Breast epithelium (tissue), 4 donors: ENCODE measurements around the gene SPRR4. TPM values are rescaled to one million over a fixed set of nuclear protein-coding genes. Genes with fewer than 3 reads are reported as not detected.

Source experiments
- DNase-seq, 2 donors: peaks; one replicate each; pipeline ENCODE4 v3.0.0-alpha.2; 2019; ENCODE audit warnings: low spot score in 2 of 2
- H3K27ac ChIP-seq, 2 donors: fragments of 200-600 bp; sonication (generic) in 1 of 2; one replicate each; pipeline ENCODE4 v1.5.1; 2016 to 2019; ENCODE audit warnings: mild to moderate bottlenecking in 1 of 2
- H3K27me3 ChIP-seq, 2 donors: fragments of 200-600 bp; sonication (generic) in 1 of 2; one replicate each; pipeline versions ENCODE4 v1.5.1 to v1.6.0; 2017 to 2019; ENCODE audit warnings: control low read depth in 1 of 2, mild to moderate bottlenecking in 1 of 2
- H3K36me3 ChIP-seq: fragments of 200-600 bp; one replicate; pipeline ENCODE4 v1.5.1; 2019
- H3K4me1 ChIP-seq, 2 donors: fragments of 200-600 bp; sonication (generic); one replicate each; pipeline ENCODE4 v1.5.1; 2016 to 2019; ENCODE audit warnings: control low read depth in 1 of 2
- H3K4me3 ChIP-seq, 3 donors: fragments of 200-600 bp; sonication (generic); 1 replicate in 2 of 3; 2 replicates in 1 of 3; pipeline ENCODE4 v1.5.1; 2016 to 2019; ENCODE audit warnings: mild to moderate bottlenecking in 3 of 3, moderate library complexity in 2 of 3
- H3K9me3 ChIP-seq, 2 donors: fragments of 200-600 bp; sonication (generic) in 1 of 2; one replicate each; pipeline ENCODE4 v1.5.1; 2016 to 2019; ENCODE audit warnings: control low read depth in 1 of 2
- POLR2A ChIP-seq: fragments of 450-650 bp; IDR thresholded peaks from one replicate; pipeline ENCODE4 v1.6.1; 2016; ENCODE audit warnings: antibody characterized with exemption, mild to moderate bottlenecking, moderate library complexity
- POLR2AphosphoS5 ChIP-seq, 3 donors: sonication (generic); formaldehyde crosslinking; IDR thresholded peaks; one replicate each; pipeline ENCODE4 v1.6.1; 2017; ENCODE audit warnings: antibody characterized with exemption in 3 of 3
- intact Hi-C: fragments of 100-400 bp; cut with DNase I; formaldehyde crosslinking; loops from one replicate; pipeline ENCODE4 v1.15.1; 2023; ENCODE audit warnings: low total_unique reads
- total RNA-seq, 3 donors: library from RNA; depleted of rRNA; stranded (reverse); fragments of >200 nt; gene quantifications; one replicate each; pipeline ENCODE4 v1.1.0, GENCODE V29; 2016
- TF ChIP-seq, protein P1 (sequence below), 3 donors: fragments of 450-650 bp; IDR thresholded peaks; one replicate each; pipeline ENCODE4 v1.5.1; 2016 to 2017; ENCODE audit warnings: antibody characterized with exemption in 3 of 3, mild to moderate bottlenecking in 3 of 3, moderate library complexity in 3 of 3

The SPRR4 gene
- total RNA-seq, 3 donors from 2014 or later = not detected

DNA sequence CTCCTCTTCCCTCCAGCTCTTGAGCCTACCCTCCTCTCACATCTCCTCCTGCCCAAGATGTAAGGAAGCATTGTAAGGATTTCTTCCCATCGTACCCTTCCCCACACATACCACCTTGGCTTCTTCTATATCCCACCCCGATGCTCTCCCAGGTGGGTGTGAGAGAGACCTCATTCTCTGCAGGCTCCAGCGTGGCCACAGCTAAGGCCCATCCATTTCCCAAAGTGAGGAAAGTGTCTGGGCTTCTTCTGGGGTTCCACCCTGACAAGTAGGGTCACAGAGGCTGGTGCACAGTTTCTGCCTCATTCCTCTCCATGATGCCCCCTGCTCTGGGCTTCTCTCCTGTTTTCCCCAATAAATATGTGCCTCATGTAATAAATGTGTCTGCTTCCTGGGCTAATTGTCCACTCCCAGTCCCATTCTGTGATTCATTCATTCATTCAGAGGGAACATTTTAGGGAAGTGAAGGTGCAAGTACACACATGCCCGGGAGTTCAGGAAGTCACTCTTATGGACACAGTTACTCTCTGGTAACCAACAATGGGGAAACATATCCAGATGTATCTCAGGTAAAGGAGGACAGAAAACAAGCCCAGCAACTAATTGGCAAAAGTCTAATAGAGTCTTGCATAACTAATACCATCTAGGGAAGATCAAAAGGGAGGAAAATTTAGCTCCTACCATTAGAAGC lies 1.9 kb downstream of the SPRR4 start:
- TF ChIP-seq POLR2A = no peak
- no peak for TF ChIP-seq POLR2AphosphoS5 (IDR thresholded peaks at IDR 0.05)
- TF ChIP-seq, protein P1, sequence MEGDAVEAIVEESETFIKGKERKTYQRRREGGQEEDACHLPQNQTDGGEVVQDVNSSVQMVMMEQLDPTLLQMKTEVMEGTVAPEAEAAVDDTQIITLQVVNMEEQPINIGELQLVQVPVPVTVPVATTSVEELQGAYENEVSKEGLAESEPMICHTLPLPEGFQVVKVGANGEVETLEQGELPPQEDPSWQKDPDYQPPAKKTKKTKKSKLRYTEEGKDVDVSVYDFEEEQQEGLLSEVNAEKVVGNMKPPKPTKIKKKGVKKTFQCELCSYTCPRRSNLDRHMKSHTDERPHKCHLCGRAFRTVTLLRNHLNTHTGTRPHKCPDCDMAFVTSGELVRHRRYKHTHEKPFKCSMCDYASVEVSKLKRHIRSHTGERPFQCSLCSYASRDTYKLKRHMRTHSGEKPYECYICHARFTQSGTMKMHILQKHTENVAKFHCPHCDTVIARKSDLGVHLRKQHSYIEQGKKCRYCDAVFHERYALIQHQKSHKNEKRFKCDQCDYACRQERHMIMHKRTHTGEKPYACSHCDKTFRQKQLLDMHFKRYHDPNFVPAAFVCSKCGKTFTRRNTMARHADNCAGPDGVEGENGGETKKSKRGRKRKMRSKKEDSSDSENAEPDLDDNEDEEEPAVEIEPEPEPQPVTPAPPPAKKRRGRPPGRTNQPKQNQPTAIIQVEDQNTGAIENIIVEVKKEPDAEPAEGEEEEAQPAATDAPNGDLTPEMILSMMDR (IDR thresholded peaks at IDR 0.05) = no peak
- intact Hi-C loops = loop anchor here (10.0 kb wide), 1 partner anchor 1582 kb away; the partner anchor contains the start of gene UBE2Q1

DNA sequence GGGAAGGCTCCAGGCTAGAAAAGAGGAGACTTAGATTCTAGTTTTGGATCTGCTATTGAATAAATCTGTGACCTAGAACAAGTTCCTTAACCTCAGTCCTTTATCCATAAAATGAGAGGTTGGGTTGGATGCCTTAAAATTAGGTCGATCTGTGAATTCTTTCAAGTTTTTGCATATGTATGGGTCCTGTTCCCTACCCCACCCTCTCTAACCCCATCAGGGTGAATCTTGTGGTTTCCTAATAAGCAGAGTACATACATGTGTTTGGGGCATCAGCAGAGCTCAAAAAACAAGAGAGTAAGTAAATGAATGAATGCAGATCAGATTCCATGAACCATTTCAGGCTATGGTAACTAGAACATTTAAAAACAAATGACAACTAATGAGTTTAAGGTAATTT lies 6.2 kb downstream of the SPRR4 start:
- H3K4me1 ChIP-seq = no peaks in the 10 kb centered on the region
- intact Hi-C loops = loop anchor here (10.0 kb wide), 1 partner anchor 1578 kb away; the partner anchor contains the start of gene UBE2Q1
- H3K9me3 ChIP-seq = no peaks in the 10 kb centered on the region
- no peak overlapping the region for H3K27ac ChIP-seq
- H3K27me3 ChIP-seq = peaks cover 0 to 3% of the 10 kb centered on the region in 2 donors
- TF ChIP-seq, protein P1 (IDR thresholded peaks at IDR 0.05) = no peak
- TF ChIP-seq POLR2AphosphoS5 (IDR thresholded peaks at IDR 0.05) = no peak
- TF ChIP-seq POLR2A = no peak
- no peak overlapping the region for H3K4me3 ChIP-seq
- no peak for DNase-seq
- no peaks in the 10 kb centered on the region for H3K36me3 ChIP-seq

More for the DNA sequence above, 1.9 kb downstream of the SPRR4 start:
- Histone ChIP-seq H3K4me3 (no peak overlapping the region), H3K4me1 (no peaks in the 10 kb centered on the region), H3K27me3 (no peaks in the 10 kb centered on the region), H3K9me3 (no peaks in the 10 kb centered on the region), H3K36me3 (no peaks in the 10 kb centered on the region), H3K27ac (no peak overlapping the region)
- DNase-seq = no peak

DNA sequence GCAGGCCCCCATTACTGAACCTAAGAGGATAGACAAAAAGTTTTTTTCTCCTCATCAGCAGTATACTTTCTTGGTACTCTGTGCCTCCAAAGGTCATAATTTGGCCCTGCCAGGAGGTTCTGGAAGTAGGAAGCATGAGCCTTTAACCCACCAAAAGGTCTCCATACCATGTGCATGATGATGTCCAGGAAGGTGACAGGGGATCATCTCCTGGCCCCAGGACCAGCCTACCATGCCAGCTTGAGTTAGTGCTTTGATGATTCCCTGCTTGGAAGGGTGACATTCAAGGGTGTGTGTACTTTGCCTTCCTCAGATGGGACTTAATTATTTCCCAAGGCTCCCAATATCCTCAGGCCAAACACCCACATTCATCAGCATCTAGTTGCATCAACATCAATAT lies 7.2 kb downstream of the SPRR4 start:
- Histone ChIP-seq H3K27me3 (peaks cover 0 to 3% of the 10 kb centered on the region in 2 donors), H3K4me1 (no peaks in the 10 kb centered on the region), H3K27ac (no peak overlapping the region), H3K36me3 (no peaks in the 10 kb centered on the region), H3K4me3 (no peak overlapping the region), H3K9me3 (no peaks in the 10 kb centered on the region)
- DNase-seq = no peak
- TF ChIP-seq POLR2AphosphoS5 (IDR thresholded peaks at IDR 0.05) (no peak), POLR2A (no peak)
- TF ChIP-seq, protein P1 (IDR thresholded peaks at IDR 0.05) = no peak
- intact Hi-C loops = loop anchor here (10.0 kb wide), 1 partner anchor 1577 kb away; the partner anchor contains the start of gene UBE2Q1

DNA sequence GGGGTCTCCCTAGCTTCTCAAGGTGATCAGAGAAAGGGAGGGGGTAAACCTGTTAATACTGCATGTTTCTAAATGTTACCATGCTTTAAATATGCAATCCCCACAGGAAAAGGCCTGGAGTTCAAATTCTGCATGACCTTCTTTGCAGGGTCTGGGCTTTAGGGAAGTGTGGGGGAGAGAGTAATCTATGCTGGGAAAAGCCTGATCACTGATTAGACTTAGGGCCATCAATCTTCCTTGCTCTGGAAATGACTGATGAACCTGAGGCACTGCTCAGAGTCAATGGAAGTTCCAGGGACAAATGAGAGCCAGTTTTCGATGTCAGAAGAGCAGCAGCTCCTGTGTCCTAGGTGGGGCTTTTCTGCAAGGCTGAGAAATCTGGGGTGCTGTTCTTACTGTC lies 10.2 kb downstream of the SPRR4 start:
- no peaks in the 10 kb centered on the region for H3K36me3 ChIP-seq
- no peak for TF ChIP-seq POLR2AphosphoS5 (IDR thresholded peaks at IDR 0.05)
- TF ChIP-seq, protein P1 (IDR thresholded peaks at IDR 0.05) = no peak
- TF ChIP-seq POLR2A = no peak
- intact Hi-C loops = no loop called here
- no peak for DNase-seq
- no peak overlapping the region for H3K4me3 ChIP-seq
- peaks cover 0 to 3% of the 10 kb centered on the region in 2 donors for H3K27me3 ChIP-seq
- H3K27ac ChIP-seq = no peak overlapping the region
- no peaks in the 10 kb centered on the region for H3K4me1 ChIP-seq
- H3K9me3 ChIP-seq = no peaks in the 10 kb centered on the region

DNA sequence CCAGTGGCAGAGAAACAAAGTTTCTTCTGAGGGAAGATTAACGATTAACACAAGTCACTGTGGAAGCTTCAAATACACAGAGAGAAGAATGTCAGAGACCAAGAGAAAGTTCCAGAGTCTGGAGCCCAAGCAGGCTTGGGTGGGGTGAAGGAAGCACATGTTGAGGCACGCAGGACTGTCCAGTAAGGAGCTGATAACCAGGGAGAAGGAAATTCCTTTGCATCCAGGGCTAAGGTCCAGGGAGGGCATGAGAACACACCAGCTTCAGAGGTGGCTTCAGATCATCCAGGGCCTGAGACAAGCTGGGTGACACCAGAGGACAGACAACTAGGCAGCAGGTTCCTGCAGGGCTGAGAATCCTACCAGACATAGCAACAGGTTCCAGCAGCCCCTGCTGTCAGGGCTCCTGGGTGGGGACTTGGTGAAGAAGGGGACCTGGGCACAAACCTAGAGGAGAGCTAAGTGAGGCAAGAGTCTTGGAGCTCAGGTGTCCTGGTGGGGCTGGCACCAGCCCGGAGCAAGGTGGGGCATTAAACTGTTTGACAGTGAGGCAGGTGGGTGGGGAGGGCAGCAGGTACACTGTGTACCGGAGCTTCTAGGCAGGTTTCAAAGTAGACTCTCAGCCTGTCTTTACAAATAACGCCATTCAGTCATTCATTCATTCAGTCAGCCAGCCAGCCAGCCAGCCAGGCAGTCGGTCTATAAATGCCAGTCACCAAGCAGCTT lies 10.9 kb downstream of the SPRR4 start:
- no peak for DNase-seq
- TF ChIP-seq, protein P1 (IDR thresholded peaks at IDR 0.05) = no peak
- TF ChIP-seq POLR2AphosphoS5 (IDR thresholded peaks at IDR 0.05) = no peak
- TF ChIP-seq POLR2A = no peak

More for the DNA sequence above, 10.9 kb downstream of the SPRR4 start:
- intact Hi-C loops = no loop called here
- Histone ChIP-seq H3K27ac (no peak overlapping the region), H3K4me1 (no peaks in the 10 kb centered on the region), H3K36me3 (no peaks in the 10 kb centered on the region), H3K4me3 (no peak overlapping the region), H3K9me3 (no peaks in the 10 kb centered on the region), H3K27me3 (peaks cover 0 to 3% of the 10 kb centered on the region in 2 donors)
